ENCODE data around the gene SHISAL2A.

SHISAL2A gene

DNA sequence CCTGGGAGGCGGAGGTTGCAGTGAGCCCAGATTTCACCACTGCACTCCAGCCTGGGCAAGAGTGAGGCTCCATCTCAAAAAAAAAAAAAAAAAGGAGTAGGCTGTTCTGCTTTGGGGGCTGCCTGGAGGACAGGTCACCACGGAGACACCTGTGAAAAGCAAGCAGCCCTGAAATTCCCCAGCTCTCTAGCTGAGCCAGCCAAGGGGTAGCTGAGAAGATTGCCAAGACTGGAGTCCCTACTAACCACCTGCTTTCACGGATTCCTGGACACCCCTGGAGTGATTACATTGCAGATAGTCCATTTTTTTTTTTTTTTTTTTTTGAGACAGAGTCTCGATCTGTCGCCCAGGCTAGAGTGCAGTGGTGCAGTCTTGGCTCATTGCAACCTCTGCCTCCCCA lies 18.3 kb upstream of the SHISAL2A start:
- no peak for TF ChIP-seq EZH2phosphoT487 (IDR thresholded peaks at IDR 0.05; ENCODE audit: borderline replicate concordance, low read length)
- TF ChIP-seq CTCF (IDR thresholded peaks at IDR 0.05; ENCODE audit: low read depth, low read length, poor library complexity, severe bottlenecking): no peak
- Histone ChIP-seq H3K4me3 (ENCODE audit: low read length) (no peak overlapping the region), H3K9me3 (ENCODE audit: control insufficient read depth, insufficient read depth, low read length) (no peaks in the 10 kb centered on the region), H3K4me2 (ENCODE audit: low read length) (no peak overlapping the region), H3K36me3 (ENCODE audit: control insufficient read depth, low read length) (no peaks in the 10 kb centered on the region), H4K20me1 (ENCODE audit: control insufficient read depth, insufficient read depth, low read depth, low read length) (no peaks in the 10 kb centered on the region), H3K4me1 (ENCODE audit: control insufficient read depth, low read length) (no peaks in the 10 kb centered on the region), H3F3A (ENCODE audit: control insufficient read depth, insufficient read depth) (no peaks in the 10 kb centered on the region), H3K27ac (ENCODE audit: low read depth, low read length) (no peak overlapping the region), H3K9me2 (replicated peaks; ENCODE audit: control insufficient read depth, low read length) (no peaks in the 10 kb centered on the region), H3K27me3 (ENCODE audit: control insufficient read depth, low read length) (no peaks in the 10 kb centered on the region), H3K79me2 (ENCODE audit: control insufficient read depth, low read length) (no peaks in the 10 kb centered on the region)

GRCh38 chr1:52615489-52616042 lies 17.4 kb upstream of the SHISAL2A start:
- H3K9me2 ChIP-seq (replicated peaks; ENCODE audit: control insufficient read depth, low read length): no peaks in the 10 kb centered on the region
- H3K4me1 ChIP-seq (ENCODE audit: control insufficient read depth, low read length): no peaks in the 10 kb centered on the region
- no peaks in the 10 kb centered on the region for H3F3A ChIP-seq (ENCODE audit: control insufficient read depth, insufficient read depth)
- H4K20me1 ChIP-seq (ENCODE audit: control insufficient read depth, insufficient read depth, low read depth, low read length): no peaks in the 10 kb centered on the region
- H3K9me3 ChIP-seq (ENCODE audit: control insufficient read depth, insufficient read depth, low read length): no peaks in the 10 kb centered on the region
- no peak overlapping the region for H3K4me2 ChIP-seq (ENCODE audit: low read length)
- no peaks in the 10 kb centered on the region for H3K36me3 ChIP-seq (ENCODE audit: control insufficient read depth, low read length)
- H3K4me3 ChIP-seq (ENCODE audit: low read length): no peak overlapping the region
- H3K27ac ChIP-seq (ENCODE audit: low read depth, low read length): no peak overlapping the region
- TF ChIP-seq EZH2phosphoT487 (IDR thresholded peaks at IDR 0.05; ENCODE audit: borderline replicate concordance, low read length) (no peak), CTCF (IDR thresholded peaks at IDR 0.05; ENCODE audit: low read depth, low read length, poor library complexity, severe bottlenecking) (no peak)
- no peaks in the 10 kb centered on the region for H3K27me3 ChIP-seq (ENCODE audit: control insufficient read depth, low read length)
- no peaks in the 10 kb centered on the region for H3K79me2 ChIP-seq (ENCODE audit: control insufficient read depth, low read length)

- TF ChIP-seq CTCF (IDR thresholded peaks at IDR 0.05; ENCODE audit: low read depth, low read length, poor library complexity, severe bottlenecking): no peak
- TF ChIP-seq EZH2phosphoT487 (IDR thresholded peaks at IDR 0.05; ENCODE audit: borderline replicate concordance, low read length): no peak
- Histone ChIP-seq H3K4me3 (ENCODE audit: low read length) (no peak overlapping the region), H3K27ac (ENCODE audit: low read depth, low read length) (no peak overlapping the region), H3F3A (ENCODE audit: control insufficient read depth, insufficient read depth) (no peaks in the 10 kb centered on the region), H3K9me2 (replicated peaks; ENCODE audit: control insufficient read depth, low read length) (no peaks in the 10 kb centered on the region), H3K36me3 (ENCODE audit: control insufficient read depth, low read length) (no peaks in the 10 kb centered on the region), H3K9me3 (ENCODE audit: control insufficient read depth, insufficient read depth, low read length) (no peaks in the 10 kb centered on the region; the same call in 1 of the 2 replicates), H3K4me2 (ENCODE audit: low read length) (no peak overlapping the region), H3K27me3 (ENCODE audit: control insufficient read depth, low read length) (no peaks in the 10 kb centered on the region), H3K79me2 (ENCODE audit: control insufficient read depth, low read length) (no peaks in the 10 kb centered on the region), H3K4me1 (ENCODE audit: control insufficient read depth, low read length) (no peaks in the 10 kb centered on the region), H4K20me1 (ENCODE audit: control insufficient read depth, insufficient read depth, low read depth, low read length) (no peaks in the 10 kb centered on the region)
Measured at GRCh38 chr1:52621950-52622349, 11.0 kb upstream of the SHISAL2A start.

All from DOHH2 (cell line).